ENCODE data around the gene DNAH3. TPM values are rescaled to one million over a fixed set of nuclear protein-coding genes. Genes with fewer than 3 reads are reported as not detected.

The DNAH3 gene
- total and polyA plus RNA-seq, 2 of the 13 experiments (the other 11 are each of a cell fraction or from before 2014, with no cell fraction given), result 0.07 to 0.08 TPM

DNA sequence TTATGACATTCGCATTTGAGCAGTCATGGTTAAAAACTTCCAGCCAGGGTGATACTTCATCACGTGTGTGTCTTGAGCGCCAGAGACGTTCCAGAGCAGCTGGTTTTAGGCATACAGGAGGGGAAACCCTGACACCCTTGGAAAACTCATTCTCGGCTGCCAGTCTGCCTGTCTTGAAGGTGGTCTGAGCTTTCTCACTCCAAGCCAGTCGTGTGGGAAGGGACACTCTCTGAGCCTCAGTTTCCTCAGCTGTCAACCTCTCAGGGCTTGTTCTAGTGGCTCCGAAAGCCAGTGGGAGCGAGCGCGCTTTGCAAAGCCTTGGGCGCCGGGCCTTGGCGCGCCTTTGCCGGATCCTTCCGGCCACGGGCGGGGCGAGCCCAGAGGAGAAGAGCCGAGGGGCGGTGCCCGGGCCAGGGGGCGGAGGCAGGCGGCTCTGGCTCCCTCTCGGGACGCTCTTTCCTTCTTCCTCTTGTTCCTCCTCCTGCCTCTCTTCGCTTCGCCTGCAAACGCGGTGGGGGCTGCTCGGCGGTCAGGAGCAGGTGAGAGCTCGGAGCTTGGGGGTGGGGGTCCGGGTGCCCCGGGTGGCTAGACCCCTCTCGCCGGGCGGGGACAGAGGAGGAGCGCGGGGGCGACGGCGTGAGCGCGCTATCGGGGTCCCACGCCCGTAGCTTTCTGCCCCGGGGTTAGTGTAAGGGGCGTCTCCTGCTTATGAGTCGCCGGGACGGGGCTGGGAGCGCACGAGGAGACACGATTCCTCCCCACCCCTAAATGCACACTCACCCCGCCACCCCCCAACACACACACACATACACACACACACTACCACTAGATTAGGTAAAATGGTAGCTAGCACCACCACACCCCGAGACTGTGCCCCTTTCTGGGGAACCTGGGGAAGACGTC lies 7.8 kb upstream of the DNAH3 start, which contains the start of gene LDAF1 (continued):
- peak; percentile 15; the same call in 1 of the 2 replicates for TF ChIP-seq MEIS2 (CRISPR knock-in tag; IDR thresholded peaks at IDR 0.05)
- 0 out of 2 replicates have a peak, but pooled peaks have one; percentile 21 for TF ChIP-seq ZNF331 (CRISPR knock-in tag; IDR thresholded peaks at IDR 0.05)
- TF ChIP-seq IRF2 (CRISPR knock-in tag; IDR thresholded peaks at IDR 0.05), result 0 out of 2 replicates have a peak, but pooled peaks have one; percentile 42
- TF ChIP-seq, protein P1, sequence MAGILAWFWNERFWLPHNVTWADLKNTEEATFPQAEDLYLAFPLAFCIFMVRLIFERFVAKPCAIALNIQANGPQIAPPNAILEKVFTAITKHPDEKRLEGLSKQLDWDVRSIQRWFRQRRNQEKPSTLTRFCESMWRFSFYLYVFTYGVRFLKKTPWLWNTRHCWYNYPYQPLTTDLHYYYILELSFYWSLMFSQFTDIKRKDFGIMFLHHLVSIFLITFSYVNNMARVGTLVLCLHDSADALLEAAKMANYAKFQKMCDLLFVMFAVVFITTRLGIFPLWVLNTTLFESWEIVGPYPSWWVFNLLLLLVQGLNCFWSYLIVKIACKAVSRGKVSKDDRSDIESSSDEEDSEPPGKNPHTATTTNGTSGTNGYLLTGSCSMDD (CRISPR knock-in tag; IDR thresholded peaks at IDR 0.05), result no peak
- TF ChIP-seq ZNF724P (CRISPR knock-in tag; IDR thresholded peaks at IDR 0.05; ENCODE audit: borderline replicate concordance), result peak; percentile 51; the same call in 1 of the 2 replicates
- no peak for TF ChIP-seq ZZZ3 (CRISPR knock-in tag; IDR thresholded peaks at IDR 0.05; ENCODE audit: borderline replicate concordance)
- TF ChIP-seq SETDB1 (CRISPR knock-in tag; IDR thresholded peaks at IDR 0.05; ENCODE audit: borderline replicate concordance), result no peak
- peak; percentile 57; the same call in 1 of the 2 replicates for TF ChIP-seq ZNF501 (CRISPR knock-in tag; IDR thresholded peaks at IDR 0.05)
- TF ChIP-seq SOX5 (CRISPR knock-in tag; IDR thresholded peaks at IDR 0.05; ENCODE audit: borderline replicate concordance), result peak; percentile 35; the same call in 1 of the 2 replicates
- peak; percentile 81; the same call in 1 of the 2 replicates for TF ChIP-seq MEIS1 (CRISPR knock-in tag; IDR thresholded peaks at IDR 0.05; ENCODE audit: borderline replicate concordance)
- TF ChIP-seq FOXA3 (CRISPR knock-in tag; IDR thresholded peaks at IDR 0.05), result peak; percentile 16; the same call in 1 of the 2 replicates
- peak; percentile 8; the same call in 1 of the 2 replicates for TF ChIP-seq ZNF83 (CRISPR knock-in tag; IDR thresholded peaks at IDR 0.05; ENCODE audit: borderline replicate concordance)
- peak; percentile 48; the same call in 1 of the 2 replicates for TF ChIP-seq RAD21 (CRISPR knock-in tag; IDR thresholded peaks at IDR 0.05)
- TF ChIP-seq ZSCAN21 (CRISPR knock-in tag; IDR thresholded peaks at IDR 0.05; ENCODE audit: borderline replicate concordance), result no peak; the same call in 1 of the 2 replicates
- no peak for TF ChIP-seq ZNF20 (CRISPR knock-in tag; IDR thresholded peaks at IDR 0.05)
- TF ChIP-seq, protein P2, sequence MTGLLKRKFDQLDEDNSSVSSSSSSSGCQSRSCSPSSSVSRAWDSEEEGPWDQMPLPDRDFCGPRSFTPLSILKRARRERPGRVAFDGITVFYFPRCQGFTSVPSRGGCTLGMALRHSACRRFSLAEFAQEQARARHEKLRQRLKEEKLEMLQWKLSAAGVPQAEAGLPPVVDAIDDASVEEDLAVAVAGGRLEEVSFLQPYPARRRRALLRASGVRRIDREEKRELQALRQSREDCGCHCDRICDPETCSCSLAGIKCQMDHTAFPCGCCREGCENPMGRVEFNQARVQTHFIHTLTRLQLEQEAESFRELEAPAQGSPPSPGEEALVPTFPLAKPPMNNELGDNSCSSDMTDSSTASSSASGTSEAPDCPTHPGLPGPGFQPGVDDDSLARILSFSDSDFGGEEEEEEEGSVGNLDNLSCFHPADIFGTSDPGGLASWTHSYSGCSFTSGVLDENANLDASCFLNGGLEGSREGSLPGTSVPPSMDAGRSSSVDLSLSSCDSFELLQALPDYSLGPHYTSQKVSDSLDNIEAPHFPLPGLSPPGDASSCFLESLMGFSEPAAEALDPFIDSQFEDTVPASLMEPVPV (CRISPR knock-in tag; IDR thresholded peaks at IDR 0.05), result peak; percentile 58; the same call in 1 of the 2 replicates
- TF ChIP-seq, protein P3, sequence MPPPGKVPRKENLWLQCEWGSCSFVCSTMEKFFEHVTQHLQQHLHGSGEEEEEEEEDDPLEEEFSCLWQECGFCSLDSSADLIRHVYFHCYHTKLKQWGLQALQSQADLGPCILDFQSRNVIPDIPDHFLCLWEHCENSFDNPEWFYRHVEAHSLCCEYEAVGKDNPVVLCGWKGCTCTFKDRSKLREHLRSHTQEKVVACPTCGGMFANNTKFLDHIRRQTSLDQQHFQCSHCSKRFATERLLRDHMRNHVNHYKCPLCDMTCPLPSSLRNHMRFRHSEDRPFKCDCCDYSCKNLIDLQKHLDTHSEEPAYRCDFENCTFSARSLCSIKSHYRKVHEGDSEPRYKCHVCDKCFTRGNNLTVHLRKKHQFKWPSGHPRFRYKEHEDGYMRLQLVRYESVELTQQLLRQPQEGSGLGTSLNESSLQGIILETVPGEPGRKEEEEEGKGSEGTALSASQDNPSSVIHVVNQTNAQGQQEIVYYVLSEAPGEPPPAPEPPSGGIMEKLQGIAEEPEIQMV (CRISPR knock-in tag; IDR thresholded peaks at IDR 0.05; ENCODE audit: low read depth), result peak; percentile 36; the same call in 1 of the 2 replicates
- TF ChIP-seq RCOR2 (CRISPR knock-in tag; IDR thresholded peaks at IDR 0.05), result no peak
- TF ChIP-seq ZNF776 (CRISPR knock-in tag; IDR thresholded peaks at IDR 0.05), result peak; percentile 89; the same call in 1 of the 2 replicates
- 0 out of 2 replicates have a peak, but pooled peaks have one; percentile 33 for TF ChIP-seq NAIF1 (CRISPR knock-in tag; IDR thresholded peaks at IDR 0.05; ENCODE audit: borderline replicate concordance)
- TF ChIP-seq ZNF790 (CRISPR knock-in tag; IDR thresholded peaks at IDR 0.05; ENCODE audit: borderline replicate concordance), result no peak
- peak; percentile 67; the same call in 1 of the 2 replicates for TF ChIP-seq ZNF558 (CRISPR knock-in tag; IDR thresholded peaks at IDR 0.05; ENCODE audit: borderline replicate concordance)
- TF ChIP-seq ZSCAN25 (CRISPR knock-in tag; IDR thresholded peaks at IDR 0.05), result peak; percentile 59; the same call in 1 of the 2 replicates
- 0 out of 2 replicates have a peak, but pooled peaks have one; percentile 23 for TF ChIP-seq ZNF451 (CRISPR knock-in tag; IDR thresholded peaks at IDR 0.05)
- peak; percentile 84 for TF ChIP-seq ELF3 (CRISPR knock-in tag; IDR thresholded peaks at IDR 0.05)
- peak; percentile 50; the same call in 1 of the 2 replicates for TF ChIP-seq ZNF782 (CRISPR knock-in tag; IDR thresholded peaks at IDR 0.05; ENCODE audit: borderline replicate concordance)

Data from HepG2 (cell line).